GM21367 (cell line): ENCODE data around the gene FOXO3.

ENCODE experiments used
- ATAC-seq: cut with Tn5 transposase; IDR thresholded peaks from one replicate; pipeline ENCODE4 v1.9.1; 2021; ENCODE audit not compliant: unreplicated experiment

FOXO3 gene

DNA sequence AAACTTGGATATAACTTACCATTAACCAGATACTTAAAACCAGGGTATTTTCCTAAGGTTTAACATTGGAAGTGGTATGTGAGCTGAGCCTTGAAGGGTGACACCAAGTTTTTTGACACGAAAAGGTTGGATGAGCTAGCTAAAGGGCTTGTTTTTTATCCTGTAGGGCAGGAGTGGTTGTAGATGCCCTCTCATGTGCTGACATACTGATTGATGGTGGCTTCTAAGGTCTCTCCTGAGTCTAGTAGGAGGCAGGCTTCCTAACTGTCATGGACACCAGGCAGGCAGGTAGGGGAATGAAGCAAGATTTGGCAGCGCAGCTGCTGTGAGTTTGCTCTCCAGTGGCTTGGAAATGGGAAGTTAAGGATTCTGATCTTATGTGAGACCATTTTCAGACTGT is 66.1 kb downstream of the FOXO3 start:
- no peak for ATAC-seq

DNA sequence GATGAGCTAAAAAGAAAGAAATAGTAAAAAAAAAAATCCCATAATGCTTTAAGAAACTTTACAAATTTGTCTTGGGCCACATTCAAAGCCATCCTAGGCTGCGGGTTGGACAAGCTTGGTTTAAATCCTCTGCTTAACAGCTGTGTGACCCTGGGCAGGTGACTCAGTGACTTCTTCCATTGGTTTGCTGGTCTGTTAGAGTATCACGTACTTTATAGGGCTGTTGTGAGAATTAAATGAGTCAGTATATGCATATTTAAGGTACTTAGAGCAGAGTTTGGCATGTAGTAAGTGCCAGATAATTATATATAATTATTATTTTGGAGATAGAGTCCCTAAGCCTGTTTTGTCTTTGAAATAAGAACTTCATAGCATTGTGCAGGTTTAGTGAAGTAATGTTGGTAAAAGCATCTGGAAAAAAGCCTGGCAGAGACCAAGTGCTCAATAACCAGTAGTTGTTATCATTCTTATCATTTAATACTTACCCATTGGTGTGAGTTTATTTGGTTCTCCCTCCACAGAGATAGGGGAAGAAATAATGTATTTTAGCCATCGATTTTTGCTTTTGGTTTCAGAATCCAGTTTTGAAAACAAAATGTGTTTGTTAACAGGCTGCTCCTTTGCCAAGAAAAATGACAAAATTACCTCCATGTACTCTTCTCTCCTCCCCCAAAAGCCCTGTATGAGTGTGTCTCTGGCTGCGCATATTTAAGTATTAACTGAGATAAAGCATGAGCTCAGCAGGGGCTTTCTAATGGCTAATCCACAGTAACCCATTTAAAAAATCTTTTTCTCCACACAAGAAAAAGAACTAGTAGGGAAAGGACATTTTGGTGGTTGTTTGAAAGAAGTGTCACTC is 67.2 kb downstream of the FOXO3 start:
- ATAC-seq = no peak

DNA sequence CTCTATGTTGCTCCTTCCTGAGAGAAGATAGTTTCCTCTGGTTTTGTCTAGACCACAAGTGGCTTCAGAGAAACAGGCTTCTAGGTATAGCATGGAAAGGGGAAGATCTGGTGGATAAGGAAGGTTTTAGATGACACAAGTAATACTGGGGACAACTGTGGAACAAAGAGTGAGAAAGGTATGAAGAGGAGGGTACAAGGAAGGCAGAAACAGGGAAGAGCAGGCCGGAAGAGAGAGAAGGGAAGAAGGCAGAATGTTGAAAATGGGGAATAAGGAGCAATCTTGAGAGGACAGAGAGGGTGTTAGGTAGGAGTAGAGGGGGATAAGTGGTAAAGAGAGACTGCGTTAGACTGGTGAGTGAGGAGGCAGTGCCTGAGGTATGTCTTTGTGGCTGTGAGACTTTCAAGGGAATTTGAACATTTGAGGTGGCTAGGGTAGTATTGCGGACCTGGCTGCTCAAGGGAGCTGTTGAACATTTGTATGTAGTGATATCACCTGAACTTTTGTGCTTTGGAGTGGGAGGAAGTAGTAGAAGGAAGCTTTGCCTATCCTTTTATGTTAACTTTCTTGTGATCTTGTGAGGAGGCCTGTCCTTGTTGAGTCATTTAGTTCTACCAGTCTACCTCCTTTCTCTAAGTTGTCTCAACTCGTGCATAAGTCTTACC is 69.5 kb downstream of the FOXO3 start:
- no peak for ATAC-seq

DNA sequence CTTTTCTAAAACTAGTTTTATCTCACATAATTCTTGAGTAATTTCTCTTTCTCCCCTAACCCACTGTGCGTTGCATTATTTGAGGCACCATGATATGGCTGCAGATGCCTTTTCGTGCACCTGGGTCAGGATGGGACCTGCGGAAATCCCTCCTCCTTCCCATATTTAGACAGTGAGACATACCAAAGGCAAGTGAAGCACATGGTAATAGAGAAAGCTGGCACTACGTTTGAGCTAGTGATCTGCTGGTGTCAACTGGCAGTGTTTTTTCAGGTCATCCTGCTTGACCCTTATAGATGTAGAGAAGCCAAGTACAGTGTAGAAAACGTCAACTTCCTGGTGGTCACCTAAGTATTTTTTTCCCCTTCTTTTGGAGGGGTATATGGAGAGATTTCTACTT is 71.7 kb downstream of the FOXO3 start:
- no peak for ATAC-seq

DNA sequence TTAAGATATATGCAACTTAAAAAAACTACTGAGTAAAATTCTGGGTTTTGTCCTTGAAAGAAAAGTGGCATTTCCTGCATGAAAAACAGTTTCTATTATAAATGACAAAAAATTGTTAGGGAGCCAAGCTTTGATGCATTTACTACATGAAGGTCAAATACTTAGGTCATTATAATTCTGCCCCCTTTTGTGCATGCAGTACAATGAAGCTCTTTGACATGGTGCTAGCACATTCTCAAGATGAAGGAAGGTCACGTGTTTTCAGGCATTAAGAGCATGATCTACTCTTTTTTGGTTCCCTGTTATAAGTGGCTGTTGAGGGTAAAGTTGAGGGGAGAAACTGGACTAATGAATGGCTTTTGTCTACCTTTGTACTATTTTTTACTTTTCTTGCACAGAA is 72.7 kb downstream of the FOXO3 start:
- no peak for ATAC-seq

DNA sequence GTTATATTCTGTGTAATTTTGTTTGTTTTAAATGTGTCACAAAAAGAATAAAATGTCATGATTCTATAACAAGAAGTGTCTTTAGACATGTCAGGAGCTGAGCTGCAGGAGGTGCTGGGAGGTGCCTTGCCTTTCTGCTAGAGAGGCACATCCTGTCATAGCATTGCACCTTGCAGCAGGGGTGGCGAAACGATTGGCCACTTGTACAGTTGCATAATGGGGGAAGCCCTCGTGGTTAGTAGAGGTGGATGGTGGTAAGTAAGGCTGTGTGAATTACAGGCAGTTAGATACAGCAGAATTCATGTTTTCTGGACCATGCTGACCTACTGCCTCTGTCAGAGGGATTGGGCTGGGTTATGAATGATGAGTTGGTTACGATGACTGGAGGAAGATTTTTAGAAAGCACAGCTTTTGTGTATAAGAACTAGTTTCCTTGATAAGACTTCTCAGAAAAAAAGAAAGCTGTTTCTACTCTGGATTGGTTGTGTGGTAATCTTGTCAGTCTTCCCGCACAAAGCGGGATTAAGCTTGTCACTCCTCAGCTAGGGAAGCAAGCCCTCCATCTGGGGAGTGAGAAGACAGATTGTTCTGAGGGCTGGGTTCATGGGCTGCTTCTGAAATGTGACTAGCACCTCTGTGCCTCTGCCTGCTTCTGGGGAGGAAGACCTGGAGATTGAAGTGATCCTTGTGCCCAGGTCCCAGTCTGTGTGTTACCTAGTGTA is 74.9 kb downstream of the FOXO3 start:
- ATAC-seq = no peak

DNA sequence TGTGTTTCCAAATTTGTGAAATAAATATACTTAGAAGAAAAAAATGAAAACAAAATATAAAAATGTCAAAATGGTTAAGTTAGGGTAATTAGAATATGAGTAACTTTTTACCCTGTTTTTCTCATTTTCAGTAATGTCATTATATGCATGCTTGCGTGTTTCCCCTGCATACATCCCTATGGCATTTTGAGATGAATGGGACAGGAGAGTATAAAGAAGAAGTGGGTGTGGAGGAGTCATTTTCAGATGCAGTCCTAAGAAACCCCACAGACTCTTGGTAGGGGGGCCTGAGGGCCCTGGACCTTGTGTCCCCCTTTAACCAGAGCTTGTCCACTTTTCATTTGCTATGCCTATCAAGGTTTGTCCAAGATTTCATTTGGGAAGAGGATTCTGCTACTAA is 77.2 kb downstream of the FOXO3 start:
- ATAC-seq = no peak

DNA sequence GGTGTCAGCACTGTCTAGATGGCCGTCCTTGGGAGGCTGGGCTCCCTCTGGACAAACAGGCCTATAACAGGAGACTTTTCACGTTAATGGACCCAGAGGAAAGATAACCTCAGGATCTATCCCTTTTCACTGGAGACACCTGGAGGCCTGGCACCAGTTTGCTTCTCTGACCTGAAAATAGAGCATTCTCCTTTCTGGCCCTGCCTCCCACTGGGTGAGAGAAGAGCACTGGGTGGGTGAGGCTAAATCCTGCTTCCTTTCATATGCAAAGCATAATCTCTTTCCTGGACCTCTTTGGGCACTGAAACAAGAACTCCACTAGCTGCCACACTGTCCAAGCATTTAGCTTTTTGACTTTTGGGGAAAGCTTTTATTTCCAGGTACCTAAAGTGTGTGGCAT is 78.3 kb downstream of the FOXO3 start:
- ATAC-seq = no peak

DNA sequence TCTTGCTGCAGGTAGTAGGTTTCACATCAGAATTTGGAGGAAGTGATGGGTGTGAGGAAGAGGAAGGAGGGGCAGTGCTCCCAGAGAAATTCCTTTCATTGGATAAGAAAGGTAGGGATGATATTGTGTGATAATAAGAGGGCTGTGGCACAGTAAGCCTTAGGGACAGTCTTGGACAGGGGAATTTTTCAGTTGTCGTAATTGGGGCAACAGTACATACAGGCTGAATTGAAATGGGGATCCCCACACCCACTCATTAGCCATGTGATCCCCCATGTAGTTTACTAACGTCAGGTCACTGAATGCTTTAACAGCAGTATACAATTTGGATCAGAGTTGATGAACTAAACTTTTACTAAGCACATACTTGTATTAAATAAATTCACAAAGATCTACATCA is 79.4 kb downstream of the FOXO3 start:
- no peak for ATAC-seq

DNA sequence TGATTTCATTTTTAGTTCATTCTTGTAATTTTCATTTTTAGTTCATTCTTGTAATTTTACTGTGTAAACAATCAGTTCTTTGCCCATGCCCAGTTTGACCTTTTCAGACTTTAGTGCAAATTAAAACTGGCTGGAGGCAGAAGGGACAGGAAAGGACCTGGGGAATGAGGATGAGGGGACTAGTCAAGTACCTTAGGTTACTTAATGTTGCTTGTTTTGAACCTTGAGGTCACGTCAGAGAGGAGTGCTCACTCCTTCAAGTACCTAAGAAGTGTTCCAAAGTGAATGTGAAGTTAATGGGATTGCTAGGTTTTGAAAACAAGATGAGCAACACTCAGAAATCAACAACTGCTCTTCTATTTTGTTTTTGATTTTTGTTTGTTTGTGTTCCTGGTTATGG is 82.5 kb downstream of the FOXO3 start:
- no peak for ATAC-seq

DNA sequence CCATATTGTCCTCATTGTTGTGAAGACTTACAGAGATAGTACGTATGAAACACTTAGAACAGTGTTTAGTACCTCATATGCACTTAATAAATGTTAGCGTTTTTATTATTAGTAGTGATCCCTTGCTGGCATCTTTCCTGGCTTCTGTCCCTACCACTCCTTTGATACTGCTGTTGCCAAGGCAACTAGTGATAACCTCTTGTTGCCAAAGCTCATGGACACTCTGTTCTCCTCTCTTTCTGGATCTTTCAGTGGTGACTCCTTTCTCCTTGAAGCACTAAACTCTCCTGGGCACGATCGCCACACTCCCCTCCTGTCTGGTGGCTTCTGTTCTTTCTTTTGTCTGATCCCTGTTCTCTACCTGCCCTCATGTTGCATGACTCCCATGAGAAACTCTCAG is 83.5 kb downstream of the FOXO3 start:
- ATAC-seq = no peak

DNA sequence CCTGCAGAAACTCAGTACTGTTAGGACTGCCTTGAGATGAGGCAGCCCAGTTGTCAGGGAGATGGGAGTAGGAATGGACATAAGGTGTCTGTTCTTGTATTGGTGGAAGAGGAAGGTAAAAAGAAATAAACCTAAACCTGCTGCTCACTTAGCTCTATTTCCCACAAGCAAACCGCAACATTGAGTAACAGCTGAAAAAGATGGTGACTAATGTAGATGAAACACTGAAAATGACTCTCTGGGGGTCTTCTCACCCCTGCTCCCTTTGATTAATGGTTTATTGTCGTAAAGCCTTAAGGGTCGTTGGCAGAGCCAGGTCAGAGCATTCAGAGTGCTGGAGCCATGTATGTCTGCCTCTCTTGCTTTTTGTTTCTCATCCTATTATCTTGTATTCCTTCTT is 87.5 kb downstream of the FOXO3 start:
- no peak for ATAC-seq

DNA sequence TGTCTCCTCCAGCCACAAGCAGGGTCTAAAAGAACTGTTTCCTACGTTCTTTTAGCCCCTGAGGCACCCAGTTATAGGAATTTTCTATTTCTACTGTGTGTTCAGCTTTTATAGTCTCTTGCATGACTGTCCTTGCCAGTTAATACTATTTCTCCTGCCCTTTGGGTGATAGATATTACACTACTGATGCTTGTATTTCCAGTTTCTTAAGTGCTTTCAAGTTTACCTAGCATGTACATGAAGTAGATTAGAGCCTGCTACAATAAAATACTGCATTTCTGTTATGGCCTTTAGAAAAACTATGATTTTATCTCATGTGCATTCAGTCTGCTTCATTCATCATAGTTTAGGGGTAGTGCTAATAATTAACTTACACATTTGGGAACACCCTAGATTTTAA is 89.6 kb downstream of the FOXO3 start:
- ATAC-seq = no peak

DNA sequence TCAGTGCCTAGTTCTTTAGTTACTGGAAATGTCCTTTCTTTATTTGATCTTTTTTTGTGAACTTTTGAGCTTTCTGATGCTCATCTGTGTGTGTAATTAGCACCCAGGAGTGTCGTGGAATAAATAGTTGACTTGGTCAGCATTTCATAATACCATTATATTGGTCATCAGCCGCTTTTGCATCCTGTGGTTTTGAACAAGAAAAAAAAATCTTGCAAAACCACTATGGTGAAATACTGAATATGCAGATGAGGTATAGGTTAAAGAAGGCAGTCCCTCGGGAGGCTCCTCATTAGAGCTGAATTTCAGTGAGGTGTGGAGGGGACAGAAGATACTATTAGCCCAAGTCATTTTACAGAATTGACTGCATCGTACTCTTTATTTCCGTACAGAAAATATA is 90.1 kb downstream of the FOXO3 start:
- ATAC-seq = no peak

DNA sequence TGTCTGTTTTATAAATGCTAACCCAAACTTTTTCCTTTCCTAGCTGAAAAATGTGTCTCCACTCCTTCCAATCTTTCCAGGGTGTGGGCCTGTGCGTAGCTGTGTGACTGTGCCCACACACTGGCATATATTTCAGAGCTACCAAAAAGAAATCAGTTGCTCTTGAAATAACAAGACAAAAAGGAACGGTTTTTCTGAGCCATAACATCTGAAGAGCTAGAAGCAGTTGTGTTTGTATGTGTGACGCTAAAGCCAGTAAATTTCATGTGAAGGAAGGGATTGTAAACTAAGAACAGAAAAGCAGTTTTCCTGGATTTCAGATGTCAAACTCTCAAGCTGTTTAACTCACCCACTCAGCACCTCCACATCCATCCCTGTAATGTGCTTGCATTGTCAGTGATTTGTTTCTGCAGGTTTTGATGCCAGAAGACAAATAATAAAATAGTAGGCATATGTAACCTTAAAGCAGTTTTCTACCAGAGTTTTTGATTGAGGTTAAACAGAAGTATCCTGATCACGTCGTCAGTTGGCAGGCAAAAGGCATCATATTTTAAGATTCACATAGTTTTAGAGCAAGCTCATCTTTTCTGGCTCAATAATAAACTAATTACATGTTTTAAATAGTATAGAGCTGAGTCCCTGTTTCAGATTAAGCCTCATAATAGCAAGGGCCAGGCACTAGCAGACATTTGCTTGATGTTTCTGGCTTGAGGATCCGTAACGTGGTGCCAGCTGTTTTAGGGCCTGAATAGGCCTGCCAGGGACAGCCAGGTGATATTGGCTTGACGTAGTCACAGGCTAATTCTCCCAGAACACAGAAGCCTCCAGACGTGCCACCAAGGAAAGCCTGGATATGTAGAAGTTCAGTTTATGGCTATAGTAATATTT is 90.9 kb downstream of the FOXO3 start:
- ATAC-seq = no peak

DNA sequence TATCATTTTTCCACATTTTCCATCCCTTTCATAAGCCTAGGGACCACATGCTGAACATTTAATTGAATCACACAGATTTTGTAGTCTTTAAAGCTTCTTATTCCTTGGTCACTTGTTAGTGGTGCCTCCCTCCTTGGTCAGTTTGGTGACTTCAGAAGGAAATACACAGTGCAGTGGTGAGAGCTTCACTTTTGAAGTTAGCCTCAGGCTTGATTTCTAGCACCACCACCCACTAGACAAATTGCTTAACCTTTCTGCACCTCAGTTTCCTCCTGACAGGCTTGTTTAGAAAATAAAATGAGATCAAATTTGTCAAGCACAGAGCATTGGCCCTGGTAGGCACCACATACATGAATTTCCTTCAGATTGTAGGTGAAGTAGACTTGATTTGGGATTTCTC is 91.7 kb downstream of the FOXO3 start:
- ATAC-seq = no peak

DNA sequence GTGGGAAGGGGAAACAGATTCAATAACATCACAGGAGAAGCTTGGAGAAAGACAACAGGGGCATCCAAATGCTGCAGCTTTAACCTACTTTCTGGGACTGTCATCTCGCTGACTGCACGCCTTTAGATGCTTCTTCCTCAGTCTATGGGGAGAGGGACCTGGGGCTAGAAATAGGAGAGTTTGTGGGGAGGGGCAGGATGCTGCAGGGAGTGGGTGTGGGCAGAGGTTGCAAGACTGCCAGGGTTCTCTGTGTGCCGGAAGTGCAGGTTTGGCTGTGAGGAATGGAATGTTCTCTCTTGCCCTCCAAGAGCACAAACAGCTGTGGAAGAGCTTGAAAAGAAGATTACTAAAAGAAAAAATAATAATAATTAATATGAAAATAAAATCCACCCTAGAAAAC is 93.2 kb downstream of the FOXO3 start:
- no peak for ATAC-seq

DNA sequence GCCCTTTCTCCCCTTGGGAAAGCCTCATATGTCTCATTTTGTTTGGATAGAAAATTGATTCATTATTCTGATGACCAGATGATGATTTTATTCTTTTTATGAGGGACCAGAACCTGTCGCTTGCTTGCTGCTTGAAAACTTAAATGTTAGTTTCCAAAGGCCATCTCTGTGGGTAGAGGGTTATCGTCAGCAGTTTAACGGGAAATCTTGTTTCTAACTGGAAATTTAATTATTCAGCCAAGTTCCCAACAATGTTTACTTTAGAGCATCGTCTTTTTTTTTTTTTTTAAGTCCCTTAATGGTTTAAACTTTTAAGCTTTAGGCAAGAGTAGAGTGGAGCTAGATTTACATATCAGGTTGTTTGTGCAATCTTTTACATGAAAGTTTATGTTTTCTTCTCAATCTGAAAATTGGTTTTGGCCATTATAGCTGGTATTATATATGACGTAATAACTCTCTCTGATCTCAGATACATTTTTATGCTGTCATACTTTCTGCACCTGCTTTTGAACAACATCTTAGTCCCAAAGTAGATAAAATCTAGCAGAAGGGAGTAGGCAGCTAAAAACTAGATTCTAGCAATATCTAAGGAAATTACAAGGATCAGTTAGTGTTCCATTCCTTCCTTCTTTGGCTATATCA is 93.9 kb downstream of the FOXO3 start:
- ATAC-seq = no peak

DNA sequence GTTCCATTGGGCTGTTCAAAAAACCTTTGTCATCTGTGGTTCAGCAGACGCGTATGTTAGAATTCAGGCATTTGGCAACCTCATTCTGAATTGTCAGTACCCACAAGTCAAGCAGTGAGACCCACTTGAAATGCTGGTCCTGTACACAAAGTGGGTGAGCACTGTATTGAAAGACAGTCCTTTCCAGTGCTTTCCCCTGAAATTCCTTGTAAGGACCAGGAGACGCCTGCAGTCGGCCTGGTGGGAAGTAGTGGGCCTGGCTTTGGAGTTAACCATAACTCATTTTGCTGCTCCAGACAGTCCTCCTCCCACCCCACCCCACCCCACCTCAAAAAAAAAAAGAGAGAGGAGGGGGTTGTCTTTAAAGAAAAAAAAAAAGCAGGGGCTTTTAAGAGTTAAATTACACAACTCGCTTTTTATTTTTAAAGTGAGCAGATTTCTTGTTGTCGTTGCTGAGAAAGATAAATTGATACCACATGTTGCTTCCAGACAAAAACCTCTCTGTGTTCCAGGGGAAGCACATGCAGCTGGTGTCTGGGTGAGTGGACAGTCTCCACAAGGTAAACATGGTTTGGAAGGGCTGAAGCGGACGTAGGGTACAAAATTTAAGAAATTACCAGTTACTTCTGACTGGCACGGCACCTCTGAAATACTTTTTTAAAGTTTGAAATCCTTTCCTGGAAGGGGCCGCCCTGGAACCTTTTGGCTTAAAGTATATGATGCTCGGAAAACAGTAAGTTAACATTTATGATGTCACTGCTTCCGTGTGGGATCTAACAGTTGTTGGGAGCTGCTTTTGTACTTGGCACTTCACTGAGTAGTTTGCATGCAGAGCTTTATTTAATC is 95.3 kb downstream of the FOXO3 start:
- no peak for ATAC-seq

DNA sequence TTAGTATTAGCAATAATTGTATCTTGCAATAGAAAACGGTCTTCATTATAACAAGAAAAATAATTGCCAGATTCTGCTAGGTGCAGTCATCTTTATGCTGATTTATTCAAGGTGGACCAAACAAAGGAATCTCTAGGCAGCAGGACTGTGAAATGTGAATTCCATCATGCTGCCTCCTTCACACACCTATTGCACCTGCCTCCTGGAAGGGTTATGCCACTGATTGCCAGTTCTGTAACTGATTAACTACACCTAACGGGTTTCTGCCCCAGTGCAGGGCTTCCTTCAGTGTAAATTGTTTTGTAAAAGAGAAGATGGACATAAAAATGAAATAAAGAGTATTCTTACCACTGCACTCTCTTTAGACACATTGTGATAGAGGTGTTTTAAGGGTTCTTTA is 96.1 kb downstream of the FOXO3 start:
- no peak for ATAC-seq
